Putamen (tissue), 1 donor: ENCODE results near the gene TENM3.

Source experiments
- DNase-seq: peaks from one replicate; pipeline ENCODE4 v3.0.0-alpha.2; 2016; ENCODE audit warnings: low spot score

The TENM3 gene

GRCh38 chr4:182624281-182624680 lies 381.1 kb downstream of the TENM3 start:
- no peak for DNase-seq

- DNase-seq = no peak
These were observed 382.0 kb downstream of the TENM3 start for GRCh38 chr4:182625193-182625592.

GRCh38 chr4:182627996-182628395 lies 384.8 kb downstream of the TENM3 start:
- no peak for DNase-seq

GRCh38 chr4:182628544-182628943 lies 385.3 kb downstream of the TENM3 start:
- no peak for DNase-seq

GRCh38 chr4:182629096-182629495 lies 385.9 kb downstream of the TENM3 start:
- DNase-seq = no peak

GRCh38 chr4:182640491-182640890 lies 397.3 kb downstream of the TENM3 start:
- no peak for DNase-seq

GRCh38 chr4:182640932-182641331 lies 397.7 kb downstream of the TENM3 start:
- no peak for DNase-seq

GRCh38 chr4:182642831-182643230 lies 399.6 kb downstream of the TENM3 start:
- no peak for DNase-seq

GRCh38 chr4:182643801-182644682 lies 400.8 kb downstream of the TENM3 start:
- DNase-seq = no peak

- no peak for DNase-seq
These were observed 401.5 kb downstream of the TENM3 start for GRCh38 chr4:182644683-182645050.

GRCh38 chr4:182645511-182645910 lies 402.3 kb downstream of the TENM3 start:
- no peak for DNase-seq

GRCh38 chr4:182647646-182648300 lies 404.6 kb downstream of the TENM3 start:
- no peak for DNase-seq

- no peak for DNase-seq
These were observed 405.6 kb downstream of the TENM3 start for GRCh38 chr4:182648766-182649165.

GRCh38 chr4:182649698-182650477 lies 406.7 kb downstream of the TENM3 start:
- no peak for DNase-seq

- no peak for DNase-seq
These were observed 410.4 kb downstream of the TENM3 start for GRCh38 chr4:182653596-182653995.

- no peak for DNase-seq
These were observed 412.1 kb downstream of the TENM3 start for GRCh38 chr4:182655340-182655739.

GRCh38 chr4:182662551-182662950 lies 419.3 kb downstream of the TENM3 start:
- no peak for DNase-seq

- no peak for DNase-seq
These were observed 428.0 kb downstream of the TENM3 start for GRCh38 chr4:182671231-182671630.

GRCh38 chr4:182671749-182672148 lies 428.5 kb downstream of the TENM3 start:
- no peak for DNase-seq

GRCh38 chr4:182678590-182678989 lies 435.4 kb downstream of the TENM3 start:
- DNase-seq = no peak

GRCh38 chr4:182679533-182679932 lies 436.3 kb downstream of the TENM3 start:
- no peak for DNase-seq

- no peak for DNase-seq
These were observed 437.0 kb downstream of the TENM3 start for GRCh38 chr4:182680234-182680653.

GRCh38 chr4:182683661-182684060 lies 440.5 kb downstream of the TENM3 start:
- DNase-seq = no peak
